ENCODE results near the gene JAG1. TPM values are rescaled to one million over a fixed set of nuclear protein-coding genes. Genes with fewer than 3 reads are reported as not detected.

The JAG1 gene
- total RNA-seq, result 118 and 205 TPM in 2 replicates

GRCh38 chr20:10673842-10674683 is at the start of gene JAG1:
TSS of gene JAG1 (minus strand) at chr20:10673999. CDS start at chr20:10673530, 469 bp downstream.

Small RNA genes lying within 50 kb of the gene (small RNA-seq; reads per million reads assigned to genes)
- 0.24 reads per million for gene MIR6870

Other genes with a start within 250 kb of the JAG1 start
- 3.9 and 7.5 TPM in 2 replicates for gene MKKS, start 239.8 kb downstream of the JAG1 start, total RNA-seq
- 3.4 and 3.6 TPM in 2 replicates for gene SLX4IP, start 238.7 kb downstream of the JAG1 start, total RNA-seq